GM18861 (cell line): ENCODE results near the gene KCNB1.

Source experiments
- ATAC-seq: cut with Tn5 transposase; IDR thresholded peaks from one replicate; pipeline ENCODE4 v1.9.1; 2021; ENCODE audit not compliant: unreplicated experiment

KCNB1 gene

DNA sequence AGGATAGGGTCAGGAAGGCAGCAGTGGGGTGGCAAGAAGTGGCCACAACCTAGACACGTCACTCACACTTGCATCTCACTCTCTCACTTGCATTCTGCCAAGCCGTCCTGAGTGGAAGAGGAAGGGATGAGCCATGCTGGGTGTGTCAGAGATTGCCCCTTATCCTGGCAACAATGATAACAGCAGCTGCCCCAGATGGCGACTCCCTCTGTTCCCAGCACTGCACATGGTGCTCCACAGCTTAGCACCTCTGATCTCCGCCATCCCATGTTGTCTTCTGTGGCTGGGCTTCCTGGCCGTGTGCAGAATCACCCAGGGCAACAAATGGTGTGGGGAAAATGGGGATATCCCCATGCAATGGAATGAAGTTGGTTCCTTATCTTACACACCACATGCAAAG, 11.1 kb downstream of the KCNB1 start:
- no peak for ATAC-seq

GRCh38 chr20:49470922-49471321, 11.5 kb downstream of the KCNB1 start:
- no peak for ATAC-seq

DNA sequence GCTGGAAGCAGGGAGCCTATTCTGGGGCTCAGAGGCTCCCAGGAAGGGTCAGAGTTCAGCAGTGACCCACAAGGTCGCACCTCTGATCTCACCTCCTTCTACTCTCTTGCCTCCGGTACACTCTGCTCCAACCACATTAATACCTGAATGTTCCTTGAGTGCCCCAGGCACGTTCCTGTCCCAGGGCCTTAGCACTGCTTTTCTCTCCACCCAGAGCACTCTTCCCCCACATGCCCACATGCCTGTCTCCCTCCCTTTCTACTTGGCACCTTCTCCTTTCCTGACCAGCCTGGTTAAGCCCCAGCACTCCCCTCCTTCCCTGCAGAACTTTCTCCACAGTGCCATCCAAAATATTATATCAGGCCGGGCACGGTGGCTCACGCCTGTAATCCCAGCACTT, 13.4 kb downstream of the KCNB1 start:
- ATAC-seq, result no peak

GRCh38 chr20:49468412-49468811, 14.1 kb downstream of the KCNB1 start:
- ATAC-seq, result no peak

DNA sequence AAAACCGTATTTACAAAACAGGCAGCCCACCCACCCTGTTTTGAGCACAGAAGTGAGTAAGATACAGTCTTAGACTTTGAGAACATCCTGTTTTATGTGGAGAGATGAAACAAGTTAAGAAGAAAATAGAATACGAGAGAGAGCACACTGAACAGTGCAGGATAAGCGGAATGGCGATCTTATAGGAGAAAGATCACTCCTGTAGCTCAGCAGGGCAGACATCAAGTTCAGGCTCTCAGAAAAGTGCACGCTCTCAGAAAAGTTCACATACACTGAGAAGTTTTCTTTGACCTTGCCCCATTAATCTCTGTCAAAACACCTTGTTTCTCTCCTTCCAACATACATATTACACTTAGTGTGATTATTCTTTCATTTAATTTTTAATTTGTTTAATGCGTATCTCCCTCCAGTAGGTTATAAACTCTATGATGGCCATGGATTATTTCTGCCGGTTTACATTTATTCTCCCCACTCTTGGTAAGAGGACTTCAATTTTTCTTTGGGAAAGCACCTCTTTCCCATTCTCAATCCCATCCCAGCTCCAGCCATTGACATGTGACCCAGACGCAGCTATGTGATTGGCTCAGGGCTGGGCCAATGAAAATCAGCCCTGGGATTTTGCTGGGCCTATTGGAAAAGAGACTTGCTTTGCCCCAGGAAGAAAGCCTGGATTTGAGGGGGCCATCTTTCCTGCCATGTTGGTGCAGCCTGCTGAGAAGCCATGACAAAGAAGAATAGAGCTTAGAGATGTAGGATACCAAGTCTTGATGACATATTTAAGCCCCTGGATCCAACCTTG, 16.2 kb downstream of the KCNB1 start:
- ATAC-seq, result no peak

DNA sequence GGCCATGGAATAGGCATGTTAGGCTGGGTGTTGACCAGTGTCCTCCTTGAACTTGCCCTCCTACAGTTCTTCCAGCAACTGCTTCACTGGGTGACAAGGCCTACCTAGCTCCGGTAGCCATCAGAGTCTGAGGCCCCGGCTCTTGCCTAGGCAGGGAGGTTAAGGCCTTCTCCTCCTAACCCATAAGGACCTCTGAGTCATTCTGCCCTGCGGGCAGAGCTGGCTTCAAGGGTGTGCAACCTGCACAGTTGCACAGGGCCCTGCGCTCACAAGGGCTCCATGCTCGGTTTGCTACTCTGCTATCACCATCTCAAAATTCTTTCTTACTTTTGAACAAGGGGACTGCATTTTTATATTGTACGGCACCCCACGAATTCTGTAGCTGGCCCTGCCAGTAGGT, 17.9 kb downstream of the KCNB1 start:
- ATAC-seq, result no peak

DNA sequence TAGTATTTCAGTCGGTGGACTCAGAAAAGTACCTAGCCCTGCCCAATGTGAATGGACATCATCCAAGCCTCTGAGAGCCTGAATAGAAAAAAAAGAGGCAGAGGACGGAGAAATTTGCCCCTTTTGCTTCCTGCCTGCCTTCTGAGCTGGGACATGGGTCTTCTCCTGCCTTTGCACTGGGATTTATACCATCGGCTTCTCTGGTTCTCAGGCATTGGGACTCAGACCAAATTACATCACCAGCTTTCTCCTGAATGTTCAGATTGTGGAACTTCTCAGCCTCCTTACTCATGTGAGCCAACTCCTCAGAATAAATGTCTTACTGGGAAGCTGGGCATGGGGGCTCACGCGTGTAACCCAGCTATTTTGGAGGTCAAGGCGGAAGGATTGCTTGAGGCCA, 19.8 kb downstream of the KCNB1 start:
- ATAC-seq, result no peak

DNA sequence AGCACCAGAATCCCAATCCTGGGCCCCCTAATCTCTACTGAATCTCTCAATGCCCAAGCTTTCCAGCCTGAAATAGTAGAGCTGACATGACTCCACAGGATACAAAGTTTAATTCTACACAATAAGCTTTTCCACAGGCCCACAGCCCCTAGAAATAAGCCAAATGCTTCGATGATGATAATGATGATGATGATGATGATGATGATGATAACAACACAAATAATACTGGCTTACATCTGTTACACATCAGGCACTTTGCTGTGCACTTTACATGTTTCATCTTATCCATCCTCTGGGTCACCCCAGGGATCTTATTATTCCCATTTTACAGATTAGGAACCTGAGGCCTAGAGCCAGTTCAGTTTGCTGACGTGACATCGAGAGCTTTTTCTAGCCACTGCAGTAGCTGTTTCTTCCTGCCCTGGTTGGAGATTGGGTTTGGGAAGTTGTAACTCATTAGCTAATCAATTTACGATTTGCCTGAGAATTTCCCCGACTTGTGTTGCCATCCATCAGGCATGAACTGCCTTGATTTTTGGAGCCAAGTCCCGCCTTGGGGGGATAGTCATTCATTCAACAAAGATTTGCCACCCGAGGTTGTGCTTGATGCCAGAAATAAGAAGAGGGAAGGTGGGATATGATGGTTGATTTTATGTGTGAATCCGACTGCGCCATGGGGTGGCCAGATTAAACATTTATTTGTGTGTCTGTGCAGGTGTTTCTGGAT, 20.4 kb downstream of the KCNB1 start:
- ATAC-seq, result no peak

DNA sequence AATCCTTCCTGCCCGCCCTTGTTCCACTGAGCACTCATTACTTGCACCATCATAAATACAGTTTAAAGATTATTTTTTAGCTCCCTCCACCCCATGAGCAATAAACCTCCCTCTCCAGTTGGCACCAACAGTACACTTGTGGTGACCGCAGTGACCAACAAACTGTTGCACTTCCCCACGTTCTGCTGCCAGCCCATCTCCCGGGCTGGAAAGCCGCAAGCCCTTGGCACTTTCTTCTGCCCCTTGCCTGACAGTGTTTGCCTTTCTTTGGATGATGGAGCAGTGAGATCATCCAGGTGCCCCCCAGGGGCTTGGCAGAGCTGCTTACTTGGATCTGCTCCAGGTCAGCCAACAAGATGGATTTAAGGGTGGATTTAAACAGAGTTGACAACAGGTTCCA, 21.6 kb downstream of the KCNB1 start:
- ATAC-seq, result no peak

DNA sequence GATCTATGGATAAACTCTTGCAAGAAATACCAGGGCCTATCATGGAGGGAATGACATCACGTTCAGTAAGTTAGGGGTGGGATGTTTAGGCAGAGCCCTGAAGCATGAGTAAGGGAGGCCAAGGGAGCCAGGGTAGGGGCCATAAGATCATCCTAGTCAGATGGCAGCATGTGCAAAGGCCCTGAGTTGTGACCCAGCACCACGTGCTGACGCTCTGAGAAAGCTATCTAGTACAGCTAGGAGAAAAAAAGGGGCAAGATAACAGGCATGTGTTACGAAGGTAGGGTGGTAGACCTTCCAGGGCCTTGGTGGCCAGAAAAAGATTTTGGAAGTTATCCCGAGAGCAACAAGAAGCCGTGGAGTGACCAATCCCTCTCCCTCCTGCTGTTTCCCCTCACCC, 22.3 kb downstream of the KCNB1 start:
- ATAC-seq, result no peak

GRCh38 chr20:49459684-49460083, 22.8 kb downstream of the KCNB1 start:
- ATAC-seq, result no peak

- ATAC-seq, result no peak
Measured at GRCh38 chr20:49457444-49457843, 25.0 kb downstream of the KCNB1 start.

DNA sequence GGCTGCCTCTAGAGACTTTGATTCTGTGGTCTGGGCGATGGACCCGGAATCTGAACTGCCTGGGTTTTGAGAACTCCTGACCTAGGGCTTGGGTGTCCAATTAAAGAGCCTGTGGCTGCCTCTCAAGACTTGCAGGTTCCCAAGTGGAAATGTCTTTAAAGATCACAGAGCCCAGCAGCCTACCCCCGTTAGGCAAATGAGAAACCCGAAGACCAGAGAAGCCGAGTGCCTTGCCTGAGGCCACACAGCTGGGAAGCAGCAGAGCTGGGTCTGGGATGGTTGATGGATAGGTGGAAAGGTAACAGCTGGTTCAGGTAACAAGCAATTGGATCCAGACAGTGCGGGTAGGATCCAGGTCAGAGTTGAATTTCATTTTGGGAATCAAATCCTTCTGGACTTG, 25.8 kb downstream of the KCNB1 start:
- ATAC-seq, result no peak

DNA sequence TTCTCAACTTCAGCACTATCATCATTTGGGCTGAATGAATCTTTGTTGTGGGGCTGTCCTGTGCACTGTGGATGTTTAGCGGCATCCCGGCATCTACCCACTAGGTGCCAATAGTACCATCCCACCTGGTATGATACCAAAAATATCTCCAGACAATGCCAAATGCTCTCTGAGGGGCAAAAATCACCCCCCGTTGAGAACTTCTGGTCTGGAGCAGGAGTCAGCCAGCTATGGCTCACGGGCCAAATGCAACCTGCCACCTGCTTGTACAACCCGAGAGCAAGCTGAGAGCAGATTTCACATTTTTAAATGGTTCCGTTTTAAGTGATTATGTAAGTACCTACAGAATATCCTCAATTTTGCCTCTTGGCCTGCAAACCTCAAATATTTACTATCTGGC, 26.8 kb downstream of the KCNB1 start:
- no peak for ATAC-seq

DNA sequence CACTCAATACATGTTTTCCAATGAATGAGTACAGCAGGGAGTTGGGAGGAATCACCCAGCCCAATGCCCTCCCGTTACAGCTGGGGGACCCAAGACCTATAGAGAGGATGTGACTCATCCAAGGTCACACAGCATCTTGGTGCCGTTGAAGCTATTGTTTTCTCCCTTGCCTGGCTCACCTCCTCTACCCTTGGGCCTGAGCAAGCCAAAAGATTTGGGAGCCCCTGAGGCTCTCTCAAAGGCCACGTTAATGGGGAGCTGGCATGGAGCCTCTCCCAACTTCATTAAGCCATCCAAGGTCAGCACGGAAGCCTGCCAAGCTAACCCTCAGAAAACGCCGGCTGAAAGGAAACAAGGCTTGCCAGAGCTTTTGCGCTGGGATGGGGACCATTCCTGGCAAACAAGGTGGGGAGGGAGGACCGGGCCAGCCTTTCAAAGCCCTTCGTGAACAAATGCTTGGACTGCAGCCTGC, 30.4 kb downstream of the KCNB1 start:
- no peak for ATAC-seq

DNA sequence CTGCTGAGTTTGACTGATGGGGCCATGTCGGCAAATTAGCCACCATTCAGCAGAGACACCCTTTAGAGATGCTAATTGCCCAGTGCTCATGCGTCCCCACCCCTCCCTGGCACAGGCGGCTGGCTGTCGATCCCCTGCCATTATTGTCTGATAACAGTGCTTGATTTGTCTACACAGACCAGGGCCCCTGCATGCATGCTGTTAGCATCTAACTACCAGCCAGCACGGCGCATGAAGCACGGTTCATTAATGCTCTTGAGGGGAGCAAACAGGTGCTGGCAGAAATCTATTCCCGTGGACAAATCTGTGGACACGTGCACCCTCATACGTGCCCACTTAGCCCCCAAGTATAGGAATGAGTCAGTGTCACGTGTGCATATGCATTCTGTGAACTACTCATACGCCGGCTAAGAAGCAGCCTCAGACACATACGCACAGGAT, 32.2 kb downstream of the KCNB1 start:
- ATAC-seq, result no peak

DNA sequence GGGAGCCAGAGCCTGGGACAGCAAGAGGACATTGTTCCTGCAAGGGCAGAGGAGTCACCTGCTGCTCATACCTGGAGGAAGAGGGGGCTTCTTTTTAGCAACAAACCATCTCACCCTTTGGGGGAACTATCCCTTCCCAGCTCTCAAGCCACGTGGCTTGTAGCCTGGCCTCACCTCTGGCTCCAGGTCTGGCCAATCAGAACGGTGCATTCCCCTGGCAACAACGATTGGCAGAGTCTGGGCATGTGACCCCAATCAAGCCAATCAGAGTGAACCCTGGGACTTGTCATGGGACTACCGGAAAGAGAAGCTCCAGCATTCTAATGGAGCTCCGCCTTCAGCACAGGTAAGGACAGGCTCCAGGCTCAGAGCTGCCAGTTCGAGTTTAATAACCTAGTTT, 33.6 kb downstream of the KCNB1 start:
- ATAC-seq, result no peak

GRCh38 chr20:49447946-49448809, 34.3 kb downstream of the KCNB1 start:
- no peak for ATAC-seq

- ATAC-seq, result no peak
Measured at GRCh38 chr20:49447364-49447763, 35.1 kb downstream of the KCNB1 start.

- no peak for ATAC-seq
Measured at GRCh38 chr20:49446808-49447207, 35.7 kb downstream of the KCNB1 start.

DNA sequence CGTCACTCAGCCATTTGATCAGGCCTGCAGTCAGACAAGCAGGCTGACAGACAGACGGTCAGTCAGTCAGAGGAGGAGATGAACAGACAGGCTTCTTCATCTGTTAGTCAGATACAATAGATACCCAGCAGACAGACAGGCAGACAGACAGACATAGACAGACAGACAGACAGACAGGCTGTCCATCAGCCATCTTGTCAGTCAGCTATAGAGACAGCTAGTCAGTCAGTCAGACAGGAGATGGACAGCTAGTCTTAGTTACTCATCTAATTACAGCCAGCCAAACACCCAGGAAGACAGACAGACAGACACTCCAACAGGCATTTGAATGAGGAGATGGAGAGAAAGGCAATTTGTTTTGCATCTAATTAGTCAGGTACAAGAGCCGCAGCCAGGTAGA, 36.4 kb downstream of the KCNB1 start:
- no peak for ATAC-seq
